ENCODE data around the gene KRT79. TPM values are rescaled to one million over a fixed set of nuclear protein-coding genes. Genes with fewer than 3 reads are reported as not detected.

Gene KRT79
- total and polyA plus RNA-seq, 9 of the 15 experiments (the other 6 are each of a cell fraction or from before 2014, with no cell fraction given), result 0.03 to 2.3 (median 0.23) TPM; not detected in 2

- no peak for TF ChIP-seq MITF (IDR thresholded peaks at IDR 0.05)
- no peak for TF ChIP-seq SMARCA4 (IDR thresholded peaks at IDR 0.05)
- no peak for TF ChIP-seq CHD1 (IDR thresholded peaks at IDR 0.05; ENCODE audit: low read length)
- no peak for TF ChIP-seq RHOXF2B (CRISPR knock-in tag; conservative IDR thresholded peaks at IDR 0.05)
- no peak for TF ChIP-seq RBM14 (IDR thresholded peaks at IDR 0.05; ENCODE audit: borderline replicate concordance, insufficient read depth, low read depth, low read length)
- no peak for TF ChIP-seq ZNF133 (CRISPR knock-in tag; IDR thresholded peaks at IDR 0.05)
- TF ChIP-seq ATF6 (CRISPR knock-in tag; IDR thresholded peaks at IDR 0.05), result no peak
- no peak for TF ChIP-seq VEZF1 (CRISPR knock-in tag; IDR thresholded peaks at IDR 0.05)
- no peak for TF ChIP-seq PREB (CRISPR knock-in tag; IDR thresholded peaks at IDR 0.05)
- DNase-seq (ENCODE audit: extremely low read depth in 1 of 4, low spot score in 3 of 4), result no peak
- BruUV-seq (replicated peaks), result no TSS peak
- H3K9me3 ChIP-seq (replicated peaks; ENCODE audit: control insufficient read depth, insufficient read depth, low read depth, low read length), result no peaks in the 10 kb centered on the region
- 0 out of 2 replicates have a peak, but pooled peaks cover 13% of the 10 kb centered on the region for H4K20me1 ChIP-seq (replicated peaks; ENCODE audit: control insufficient read depth, insufficient read depth, low read length)
- in situ Hi-C loops (cut with MboI) (no loop called here), intact Hi-C loops (cut with micrococcal nuclease) (no loop called here)
- no peak overlapping the region for H3K27ac ChIP-seq (ENCODE audit: extremely low read depth, low read depth, low read length)
- H3K9me1 ChIP-seq (ENCODE audit: control insufficient read depth, insufficient read depth, low read length), result no peaks in the 10 kb centered on the region
- no peak overlapping the region for H2AFZ ChIP-seq (ENCODE audit: low read depth, low read length)
- H3K9ac ChIP-seq (ENCODE audit: insufficient read depth in 1 of 2, low read depth in 2 of 2, low read length in 2 of 2), result no peak overlapping the region
- no peaks in the 10 kb centered on the region for H3K79me2 ChIP-seq (ENCODE audit: control insufficient read depth, insufficient read depth, low read length)
- ChIA-PET POLR2A (interaction anchor here (0.6 to 0.8 kb wide), 3 partner anchors 46 to 422 kb away, joined by 3 to 5 read pairs (median 4); no protein-coding TSS in a partner anchor), CTCF (ENCODE audit: low intra/inter-chr PET ratio) (no interaction called here)
- no peak overlapping the region for H3K4me3 ChIP-seq
- 15% methylated on average over 4 of the region's 4 CpGs for WGBS (ENCODE audit: insufficient coverage, low coverage, missing lambda C conversion rate)
- no peaks in the 10 kb centered on the region for H3K36me3 ChIP-seq (ENCODE audit: control insufficient read depth, insufficient read depth, low read length)
- ATAC-seq, result no peak
- FAIRE-seq, result no peak
- peaks cover 13% of the 10 kb centered on the region in 2 experiments; a peak in 3 of 5 replicates for H3K4me1 ChIP-seq (replicated peaks in 1 of 2; ENCODE audit: control insufficient read depth in 2 of 2, insufficient read depth in 2 of 2, low read length in 2 of 2)
- H3K4me2 ChIP-seq (ENCODE audit: insufficient read depth, low read length), result no peak overlapping the region
- H3K27me3 ChIP-seq (ENCODE audit: control insufficient read depth in 2 of 2, insufficient read depth in 2 of 2, low read length in 2 of 2), result peaks cover 22 to 64% of the 10 kb centered on the region in 2 experiments
Measured at GRCh38 chr12:52834727-52835001, 553 bp upstream of the KRT79 start.

Data from K562 (cell line).